Heart left ventricle (tissue), 16 donors: ENCODE data around the gene TAF1A. TPM values are rescaled to one million over a fixed set of nuclear protein-coding genes. Genes with fewer than 3 reads are reported as not detected.
"Not testable (repeated sequence)": the region's sequence is repeated elsewhere in the genome, so short reads cannot be mapped to it uniquely, and the experiment has no call there.

Source experiments
- ATAC-seq, 4 donors: fragments of 200-7000 bp; cut with Tn5 transposase; one replicate each; pipeline ENCODE4 v1.9.1; 2020 to 2022; ENCODE audit warnings: moderate library complexity in 4 of 4, mild to moderate bottlenecking in 3 of 4, moderate number of reproducible peaks in 1 of 4
- DNase-seq, 5 donors: peaks; one replicate each; pipeline ENCODE4 v3.0.0-alpha.2; 2020
- H3K27ac ChIP-seq, 12 donors: fragments of 200-600 bp; sonication (generic) in 4 of 12; one replicate each; pipeline versions ENCODE4 v1.5.0 to v1.8.0; 2016 to 2022; ENCODE audit warnings: mild to moderate bottlenecking in 2 of 12
- H3K27me3 ChIP-seq, 9 donors: fragments of 200-600 bp; sonication (generic) in 2 of 9; one replicate each; pipeline versions ENCODE4 v1.5.1 to v1.8.0; 2016 to 2022; ENCODE audit warnings: mild to moderate bottlenecking in 3 of 9
- H3K36me3 ChIP-seq, 9 donors: fragments of 200-600 bp; sonication (generic) in 2 of 9; one replicate each; pipeline versions ENCODE4 v1.5.0 to v1.8.0; 2018 to 2022; ENCODE audit warnings: mild to moderate bottlenecking in 2 of 9
- H3K4me1 ChIP-seq, 12 donors: fragments of 200-600 bp; sonication (generic) in 4 of 12; one replicate each; pipeline versions ENCODE4 v1.5.0 to v1.8.0; 2016 to 2022; ENCODE audit warnings: mild to moderate bottlenecking in 3 of 12
- H3K4me3 ChIP-seq, 12 donors: fragments of 200-600 bp; sonication (generic) in 4 of 12; one replicate each; pipeline versions ENCODE4 v1.5.0 to v1.8.0; 2017 to 2022; ENCODE audit warnings: mild to moderate bottlenecking in 9 of 12, moderate library complexity in 4 of 12
- H3K9me3 ChIP-seq, 12 donors: fragments of 200-600 bp; sonication (generic) in 4 of 12; one replicate each; pipeline versions ENCODE4 v1.5.0 to v1.8.0; 2016 to 2022; ENCODE audit warnings: mild to moderate bottlenecking in 1 of 12
- CTCF ChIP-seq, 12 donors: fragments of 200-600 bp; sonication (generic) in 4 of 12; IDR thresholded peaks; one replicate each; pipeline versions ENCODE4 v1.5.0 to v1.8.0; 2018 to 2022; ENCODE audit warnings: antibody characterized with exemption in 12 of 12, mild to moderate bottlenecking in 5 of 12
- POLR2A ChIP-seq, 2 donors: fragments of 450-650 bp; IDR thresholded peaks; one replicate each; pipeline ENCODE4 v1.6.1; 2017; ENCODE audit warnings: antibody characterized with exemption in 2 of 2, mild to moderate bottlenecking in 2 of 2, moderate library complexity in 2 of 2
- whole genome bisulfite sequencing, 4 donors: extraction: QIAGEN DNeasy Blood & Tissue Kit in 2 of 4; methylation state at CpG; one replicate each; pipeline versions ENCODE4 v1.1.5 to v1.1.7; 2013 to 2018; 5-methylcytosine and 5-hydroxymethylcytosine counted together
- intact Hi-C, 10 donors: fragments of 100-400 bp; cut with DNase I; formaldehyde crosslinking; loops; one replicate each; pipeline versions ENCODE4 v1.11.1 to v1.14.2; 2022
- polyA plus RNA-seq, 2 donors: library from polyadenylated mRNA; stranded (reverse); fragments of 200-250 nt; gene quantifications; one replicate each; pipeline ENCODE4 v1.2.3, GENCODE V29; 2013
- total RNA-seq, 9 donors: library from RNA; depleted of rRNA in 2 of 9; stranded (reverse); fragments of >200 nt in 2 of 9; fragmentation: NEBNext Ultra II Directional in 3 of 9; extraction: Animal tissue kit (Norgen Biotek cat#: 25700) in 3 of 9; gene quantifications; one replicate each; pipeline versions ENCODE4 v1.1.0 to v1.2.4, GENCODE V29; 2016 to 2023
- donor health status: ischemic (EF 13 %, LVEDD 7.1; RV severe dilation, severe dysfunction).
- donor health status: healthy with polysubstance abuse.
- donor health status: DM: no; HTN: yes; CAD: no.
- donor health status: DM: no; HTN: no; CAD: no.
- donor health status: ischemic (EF 25% LVEDD 6.9; RV normal size, moderate dysfunction).
- donor health status: ischemic (EF 25% LVEDD 5.7; RV mildly dilated, moderate dysfunction).
- donor health status: healthy.
- donor health status: DM: yes; HTN: yes; CAD: no.
- donor health status: ischemic (EF 35%, LVEDD 5.7; RV mildly dilated, moderate dysfunction).
- donor health status: nonischemic (EF 11% LVEDD 7.7; RV severe dilation, severe dysfunction).
- donor health status: DM: yes; HTN: yes; CAD: no.
- donor health status: PGD.
- donor health status: ischemic (EF 29% LVEDD 5.4; RV normal size, mild dysfunction).
- donor health status: nonischemic (EF 23%, LVEDD 6.1; RV moderate dilation, normal function).

Gene TAF1A
- total and polyA plus RNA-seq, 11 donors: 0.81 to 5.1 (median 1.6) TPM

- ATAC-seq: no peak
Measured at GRCh38 chr1:222610728-222611127, 21.0 kb upstream of the TAF1A start.

GRCh38 chr1:222609111-222609510, 19.4 kb upstream of the TAF1A start:
- H3K27me3 ChIP-seq, ATAC-seq, intact Hi-C loops, DNase-seq, H3K4me3 ChIP-seq, H3K27ac ChIP-seq, H3K36me3 ChIP-seq, H3K4me1 ChIP-seq, H3K9me3 ChIP-seq: not testable (repeated sequence)
- WGBS, 4 donors: 22 to 47% (median 32%) methylated on average over 1 of the region's 1 CpG

More at GRCh38 chr1:222610728-222611127, 21.0 kb upstream of the TAF1A start:
- TF ChIP-seq POLR2A (IDR thresholded peaks at IDR 0.05) (no peak), CTCF (IDR thresholded peaks at IDR 0.05) (no peak)
- no peaks in the 10 kb centered on the region for H3K9me3 ChIP-seq
- H3K36me3 ChIP-seq: no peaks in the 10 kb centered on the region
- H3K27ac ChIP-seq: no peak overlapping the region
- H3K27me3 ChIP-seq: peaks cover 0 to 12% (median 0%) of the 10 kb centered on the region in 9 donors
- intact Hi-C loops: no loop called here
- H3K4me1 ChIP-seq: no peaks in the 10 kb centered on the region
- 90 to 97% (median 96%) methylated on average over 2 of the region's 2 CpGs for WGBS, 4 donors
- no peak for DNase-seq
- no peak overlapping the region for H3K4me3 ChIP-seq

GRCh38 chr1:222606757-222607156, 17.0 kb upstream of the TAF1A start:
- Histone ChIP-seq H3K9me3 (no peaks in the 10 kb centered on the region), H3K27me3 (no peaks in the 10 kb centered on the region), H3K27ac (no peak overlapping the region), H3K36me3 (no peaks in the 10 kb centered on the region), H3K4me1 (no peaks in the 10 kb centered on the region), H3K4me3 (no peak overlapping the region)
- WGBS, 4 donors: 79 to 100% (median 91%) methylated on average over 1 of the region's 1 CpG
- ATAC-seq: no peak
- no peak for DNase-seq
- TF ChIP-seq CTCF (IDR thresholded peaks at IDR 0.05): no peak
- no peak for TF ChIP-seq POLR2A (IDR thresholded peaks at IDR 0.05)
- intact Hi-C loops: no loop called here

GRCh38 chr1:222601257-222601656, 11.5 kb upstream of the TAF1A start:
- Histone ChIP-seq H3K9me3 (no peaks in the 10 kb centered on the region), H3K36me3 (no peaks in the 10 kb centered on the region), H3K4me1 (no peaks in the 10 kb centered on the region), H3K4me3 (no peak overlapping the region), H3K27me3 (no peaks in the 10 kb centered on the region), H3K27ac (no peak overlapping the region)
- DNase-seq (no peak), ATAC-seq (no peak)
- 55 to 77% (median 59%) methylated on average over 3 of the region's 3 CpGs for WGBS, 4 donors
- intact Hi-C loops: no loop called here
- TF ChIP-seq CTCF (IDR thresholded peaks at IDR 0.05) (no peak), POLR2A (IDR thresholded peaks at IDR 0.05) (no peak)

- ATAC-seq (no peak), DNase-seq (no peak)
- no peak for TF ChIP-seq CTCF (IDR thresholded peaks at IDR 0.05)
- TF ChIP-seq POLR2A (IDR thresholded peaks at IDR 0.05): no peak
- WGBS, 4 donors: 59 to 67% (median 63%) methylated on average over 1 of the region's 1 CpG
- H3K27ac ChIP-seq: no peak overlapping the region
- H3K9me3 ChIP-seq: no peaks in the 10 kb centered on the region
- H3K4me1 ChIP-seq: no peaks in the 10 kb centered on the region
- H3K4me3 ChIP-seq: no peak overlapping the region
- intact Hi-C loops: no loop called here
- H3K36me3 ChIP-seq: no peaks in the 10 kb centered on the region
- H3K27me3 ChIP-seq: no peaks in the 10 kb centered on the region
Measured at GRCh38 chr1:222600281-222600680, 10.5 kb upstream of the TAF1A start.
